Keratinocyte (primary cell): Measurements from ENCODE around the gene PTPRN2. TPM values are rescaled to one million over a fixed set of nuclear protein-coding genes. Genes with fewer than 3 reads are reported as not detected.

Experiments used
- DNase-seq: peaks from one replicate; pipeline ENCODE4 v3.0.0-alpha.2; 2011; ENCODE audit warnings: low read depth, missing footprints, low spot score
- FAIRE-seq: peaks from 2 replicates; lab custom pipeline; 2011; peaks lifted over from hg19 to GRCh38; lab: Jason Lieb, UNC
- H2AFZ ChIP-seq: 2 replicates; pipeline ENCODE4 v1.6.0; 2012; ENCODE audit warnings: low read length, control low read depth, inconsistent platforms; ENCODE audit not compliant: control insufficient read depth
- H3K27ac ChIP-seq: 2 replicates; pipeline ENCODE4 v1.5.1; 2011; ENCODE audit warnings: low read length; ENCODE audit not compliant: control insufficient read depth, insufficient read depth
- H3K27me3 ChIP-seq: 3 replicates; pipeline ENCODE4 v1.6.0; 2011; ENCODE audit warnings: low read length; ENCODE audit not compliant: control insufficient read depth, insufficient read depth; ENCODE audit errors: extremely low read depth
- H3K36me3 ChIP-seq, 2 experiments: 2 replicates in 1 of 2; 3 replicates in 1 of 2; pipeline ENCODE4 v1.5.1; 2011; ENCODE audit warnings: low read length in 2 of 2, mild to moderate bottlenecking in 1 of 2; ENCODE audit not compliant: control insufficient read depth in 2 of 2, insufficient read depth in 2 of 2; ENCODE audit errors: extremely low read depth in 1 of 2
- H3K4me1 ChIP-seq: 3 replicates; pipeline ENCODE4 v1.5.1; 2011; ENCODE audit warnings: low read length; ENCODE audit not compliant: control insufficient read depth, insufficient read depth; ENCODE audit errors: extremely low read depth
- H3K4me2 ChIP-seq: 3 replicates; pipeline ENCODE4 v1.6.0; 2011; ENCODE audit warnings: low read depth, low read length; ENCODE audit not compliant: control insufficient read depth, insufficient read depth; ENCODE audit errors: extremely low read depth
- H3K4me3 ChIP-seq, 3 experiments: fragments of 200-600 bp in 1 of 3; sonication (generic) in 1 of 3; 2 replicates in 2 of 3; 3 replicates in 1 of 3; pipeline ENCODE4 v1.5.1; 2011 to 2016; ENCODE audit warnings: low read length in 3 of 3, mild to moderate bottlenecking in 3 of 3, control low read depth in 2 of 3, inconsistent platforms in 1 of 3, low read depth in 1 of 3, mixed read lengths in 1 of 3, mixed run types in 1 of 3, moderate library complexity in 1 of 3; ENCODE audit not compliant: control insufficient read depth in 2 of 3, insufficient read depth in 2 of 3; ENCODE audit errors: extremely low read depth in 1 of 3
- H3K79me2 ChIP-seq: 2 replicates; pipeline ENCODE4 v1.6.0; 2012; ENCODE audit warnings: low read length; ENCODE audit not compliant: control insufficient read depth, insufficient read depth
- H3K9ac ChIP-seq: 3 replicates; pipeline ENCODE4 v1.6.0; 2011; ENCODE audit warnings: low read length; ENCODE audit not compliant: control insufficient read depth, insufficient read depth; ENCODE audit errors: extremely low read depth
- H3K9me1 ChIP-seq: 3 replicates; pipeline ENCODE4 v1.6.0; 2011; ENCODE audit warnings: low read length; ENCODE audit not compliant: control insufficient read depth, insufficient read depth; ENCODE audit errors: extremely low read depth
- H3K9me3 ChIP-seq: 2 replicates; pipeline ENCODE4 v1.5.1; 2012; ENCODE audit warnings: low read depth, low read length; ENCODE audit not compliant: control insufficient read depth
- H4K20me1 ChIP-seq: 3 replicates; pipeline ENCODE4 v1.6.0; 2011; ENCODE audit warnings: low read length; ENCODE audit not compliant: control insufficient read depth, insufficient read depth; ENCODE audit errors: extremely low read depth
- EZH2 ChIP-seq: IDR thresholded peaks from one replicate; pipeline ENCODE4 v1.6.1; 2012; ENCODE audit warnings: inconsistent platforms, mild to moderate bottlenecking, low read length, moderate library complexity
- dilution Hi-C: fragments of 300-500 bp; cut with MboI; formaldehyde crosslinking; loops from one replicate; pipeline ENCODE4 v1.7.0; 2020; ENCODE audit warnings: low sequenced_read_pairs; ENCODE audit not compliant: extremely low pct_ligation_motif_present
- polyA plus RNA-seq, 5 experiments: library from polyadenylated mRNA; depleted of rRNA in 3 of 5; stranded (reverse) in 3 of 5; stranded (forward) in 1 of 5; unstranded in 1 of 5; fragments of >200 nt; gene quantifications; 1 replicate in 1 of 5; 2 replicates in 3 of 5; 3 replicates in 1 of 5; pipeline versions ENCODE4 v1.2.1 to v1.2.3, GENCODE V29; 2011 to 2012; ENCODE audit warnings: missing spikeins in 2 of 5, low read depth in 1 of 5, low replicate concordance in 1 of 5
- TF ChIP-seq, protein P1 (sequence below), 3 experiments: IDR thresholded peaks in 1 of 3; conservative IDR thresholded peaks in 1 of 3; optimal IDR thresholded peaks in 1 of 3; 2 replicates in 2 of 3; 3 replicates in 1 of 3; pipeline versions ENCODE3 to v1.5.1; 2011; ENCODE audit warnings: low read length in 3 of 3, mild to moderate bottlenecking in 3 of 3, moderate library complexity in 2 of 3, control low read depth in 1 of 3, inconsistent platforms in 1 of 3; ENCODE audit not compliant: insufficient read depth in 2 of 3; ENCODE audit errors: extremely low read depth in 1 of 3

PTPRN2 gene
- polyA plus RNA-seq, 1 donor (not counting 4 experiments of a cell fraction or from before 2014, with no cell fraction given), result not detected

- no peak overlapping the region for H2AFZ ChIP-seq
- H3K9ac ChIP-seq, result no peak overlapping the region
- no peak for FAIRE-seq
- dilution Hi-C loops, result no loop called here
- no peaks in the 10 kb centered on the region for H3K9me1 ChIP-seq
- no peak overlapping the region for H3K4me2 ChIP-seq
- no peak overlapping the region for H3K27ac ChIP-seq
- H3K36me3 ChIP-seq, result no peaks in the 10 kb centered on the region
- no peak overlapping the region for H3K4me3 ChIP-seq
- peaks cover 19% of the 10 kb centered on the region for H3K9me3 ChIP-seq
- DNase-seq, result no peak
- H3K79me2 ChIP-seq, result no peaks in the 10 kb centered on the region
- no peak for TF ChIP-seq EZH2
- TF ChIP-seq, protein P1, sequence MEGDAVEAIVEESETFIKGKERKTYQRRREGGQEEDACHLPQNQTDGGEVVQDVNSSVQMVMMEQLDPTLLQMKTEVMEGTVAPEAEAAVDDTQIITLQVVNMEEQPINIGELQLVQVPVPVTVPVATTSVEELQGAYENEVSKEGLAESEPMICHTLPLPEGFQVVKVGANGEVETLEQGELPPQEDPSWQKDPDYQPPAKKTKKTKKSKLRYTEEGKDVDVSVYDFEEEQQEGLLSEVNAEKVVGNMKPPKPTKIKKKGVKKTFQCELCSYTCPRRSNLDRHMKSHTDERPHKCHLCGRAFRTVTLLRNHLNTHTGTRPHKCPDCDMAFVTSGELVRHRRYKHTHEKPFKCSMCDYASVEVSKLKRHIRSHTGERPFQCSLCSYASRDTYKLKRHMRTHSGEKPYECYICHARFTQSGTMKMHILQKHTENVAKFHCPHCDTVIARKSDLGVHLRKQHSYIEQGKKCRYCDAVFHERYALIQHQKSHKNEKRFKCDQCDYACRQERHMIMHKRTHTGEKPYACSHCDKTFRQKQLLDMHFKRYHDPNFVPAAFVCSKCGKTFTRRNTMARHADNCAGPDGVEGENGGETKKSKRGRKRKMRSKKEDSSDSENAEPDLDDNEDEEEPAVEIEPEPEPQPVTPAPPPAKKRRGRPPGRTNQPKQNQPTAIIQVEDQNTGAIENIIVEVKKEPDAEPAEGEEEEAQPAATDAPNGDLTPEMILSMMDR (optimal IDR thresholded peaks at IDR 0.05 in 1 of 3, IDR thresholded peaks at IDR 0.05 in 1 of 3, conservative IDR thresholded peaks at IDR 0.05 in 1 of 3; ENCODE audit: extremely low read depth in 1 of 3, insufficient read depth in 2 of 3, low read length in 3 of 3), result no peak
- no peaks in the 10 kb centered on the region for H3K27me3 ChIP-seq
- no peaks in the 10 kb centered on the region for H3K4me1 ChIP-seq
- H4K20me1 ChIP-seq, result no peaks in the 10 kb centered on the region
Measured at GRCh38 chr7:158389514-158390425, 197.9 kb downstream of the PTPRN2 start.

GRCh38 chr7:158388928-158389327, 198.7 kb downstream of the PTPRN2 start:
- TF ChIP-seq, protein P1 (optimal IDR thresholded peaks at IDR 0.05 in 1 of 3, IDR thresholded peaks at IDR 0.05 in 1 of 3, conservative IDR thresholded peaks at IDR 0.05 in 1 of 3; ENCODE audit: extremely low read depth in 1 of 3, insufficient read depth in 2 of 3, low read length in 3 of 3), result no peak
- TF ChIP-seq EZH2, result no peak
- H3K4me3 ChIP-seq, result no peak overlapping the region
- FAIRE-seq (no peak), DNase-seq (no peak)
- no peak overlapping the region for H3K27ac ChIP-seq
- no peak overlapping the region for H2AFZ ChIP-seq
- H3K36me3 ChIP-seq, result no peaks in the 10 kb centered on the region
- H3K79me2 ChIP-seq, result no peaks in the 10 kb centered on the region
- H3K9me3 ChIP-seq, result peaks cover 19% of the 10 kb centered on the region
- dilution Hi-C loops, result no loop called here
- no peaks in the 10 kb centered on the region for H3K27me3 ChIP-seq
- H4K20me1 ChIP-seq, result no peaks in the 10 kb centered on the region
- H3K9ac ChIP-seq, result no peak overlapping the region
- no peaks in the 10 kb centered on the region for H3K9me1 ChIP-seq
- H3K4me2 ChIP-seq, result no peak overlapping the region
- H3K4me1 ChIP-seq, result no peaks in the 10 kb centered on the region
